Erythroblast (primary cell): ENCODE data around the gene GNAT2.
A peak's percentile ranks its signal among the peaks of the same experiment; 100 is the strongest.

Experiments
- DNase-seq, 2 experiments: peaks; one replicate each; lab custom pipeline; 2025; lab: John Stamatoyannopoulos, UW
- GATA1 ChIP-seq: IDR thresholded peaks from 2 replicates; pipeline ENCODE4 v1.6.1; 2011; ENCODE audit warnings: low read depth, mild to moderate bottlenecking, control low read depth, low read length, moderate library complexity
- POLR2A ChIP-seq: IDR thresholded peaks from 2 replicates; pipeline ENCODE4 v1.6.1; 2011; ENCODE audit warnings: mild to moderate bottlenecking, low read length

GNAT2 gene

DNA sequence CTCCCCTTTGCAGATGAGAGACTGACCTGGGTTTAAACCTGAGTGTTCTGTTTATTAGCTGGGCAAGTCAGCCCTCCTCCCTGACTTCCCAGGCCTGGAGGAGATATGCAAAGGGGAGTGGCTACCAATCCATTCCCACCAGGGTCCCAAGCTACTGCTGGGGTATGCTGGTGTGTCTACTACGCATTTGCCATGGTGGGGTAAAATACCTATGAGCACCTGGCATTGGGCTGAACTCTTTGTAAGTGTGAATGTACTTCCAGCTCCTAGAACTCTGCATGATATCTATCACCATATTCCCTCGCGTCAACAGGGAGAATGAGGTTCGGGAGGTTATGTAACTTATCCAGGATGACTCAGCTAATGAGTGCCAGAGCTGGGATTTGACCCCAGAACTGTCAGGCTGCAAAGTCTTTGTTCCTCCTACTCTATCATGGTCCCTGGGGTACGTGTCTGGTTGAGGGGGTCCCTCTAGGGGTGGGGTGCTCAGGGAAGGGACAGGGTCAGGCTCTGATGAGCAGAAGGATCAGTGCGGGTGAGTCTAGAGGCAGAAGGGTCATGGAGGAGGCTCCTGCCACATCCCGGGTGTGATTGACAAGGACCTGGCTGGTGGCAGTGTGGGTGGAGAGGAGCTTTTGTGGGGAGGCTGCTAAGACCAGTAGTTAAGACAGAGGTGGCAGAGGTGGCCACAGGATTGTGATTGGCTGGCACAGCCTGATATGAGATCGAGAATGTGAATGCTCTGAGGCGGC lies 17.0 kb upstream of the GNAT2 start:
- TF ChIP-seq POLR2A, result no peak
- TF ChIP-seq GATA1, result no peak
- no peak for DNase-seq

DNA sequence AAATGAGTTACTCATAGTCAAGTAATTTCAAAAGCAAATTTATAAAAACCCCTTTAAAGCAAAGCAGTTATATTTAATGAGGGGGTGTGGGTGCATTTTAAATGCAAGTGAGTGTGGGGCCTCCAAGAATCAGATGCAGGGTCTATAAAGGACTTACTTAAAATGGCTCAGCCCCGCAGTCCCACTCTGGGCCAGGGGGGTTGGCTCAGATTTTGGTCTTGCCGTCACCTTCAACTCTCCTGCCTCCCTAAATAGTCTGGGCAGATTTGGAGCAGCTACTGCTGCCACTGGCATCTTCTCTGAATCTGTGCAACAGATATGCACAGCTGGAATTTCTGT lies 16.4 kb upstream of the GNAT2 start:
- no peak for TF ChIP-seq POLR2A
- TF ChIP-seq GATA1, result no peak
- DNase-seq, result no peak

DNA sequence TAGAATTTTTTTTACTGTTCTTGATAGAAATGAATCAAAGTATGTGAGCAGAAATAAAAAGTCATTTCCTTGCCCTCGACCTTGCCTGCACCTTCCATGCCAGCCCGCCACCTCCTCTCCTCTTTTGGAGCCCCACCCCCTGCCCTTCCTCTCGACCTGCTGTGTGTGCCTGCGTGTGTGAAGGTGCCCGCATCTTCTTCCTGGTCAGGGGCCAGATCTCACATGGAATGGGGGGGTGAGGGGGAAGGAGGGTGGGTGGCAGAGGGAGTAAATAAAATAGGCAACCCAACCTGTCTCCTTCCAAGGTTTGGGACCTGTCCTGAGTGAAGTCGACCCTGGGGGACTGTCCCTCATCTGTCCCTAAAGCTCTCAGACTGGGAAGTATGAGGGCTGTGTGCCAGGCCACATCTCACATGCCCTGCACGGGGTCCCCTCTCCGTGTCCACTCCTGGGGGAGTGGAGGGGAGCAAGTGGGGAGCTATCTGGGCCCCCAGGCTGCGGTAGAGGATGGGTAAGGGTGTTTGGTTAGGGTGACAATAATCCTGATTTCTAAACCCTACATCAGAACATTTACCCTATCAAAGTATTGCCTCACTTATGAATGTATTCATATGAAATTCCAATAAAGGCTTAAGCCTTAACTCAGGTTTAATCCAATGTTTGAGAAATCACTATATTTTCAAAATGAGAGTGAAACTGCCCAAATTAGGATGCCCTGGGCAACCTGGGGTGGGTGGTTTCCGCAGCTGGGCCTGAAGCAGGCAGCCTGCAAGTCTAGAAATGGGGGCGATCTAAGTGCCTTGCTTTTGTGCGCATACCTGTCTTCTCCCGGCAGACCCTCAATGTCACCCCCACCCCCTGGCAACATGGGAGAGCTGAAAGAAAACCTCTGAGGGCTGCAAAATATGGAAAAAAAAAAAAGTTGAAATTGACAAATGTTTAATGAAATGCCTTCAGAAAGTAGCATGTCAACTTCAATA lies 15.6 kb upstream of the GNAT2 start:
- no peak for DNase-seq
- TF ChIP-seq GATA1 (no peak), POLR2A (no peak)

DNA sequence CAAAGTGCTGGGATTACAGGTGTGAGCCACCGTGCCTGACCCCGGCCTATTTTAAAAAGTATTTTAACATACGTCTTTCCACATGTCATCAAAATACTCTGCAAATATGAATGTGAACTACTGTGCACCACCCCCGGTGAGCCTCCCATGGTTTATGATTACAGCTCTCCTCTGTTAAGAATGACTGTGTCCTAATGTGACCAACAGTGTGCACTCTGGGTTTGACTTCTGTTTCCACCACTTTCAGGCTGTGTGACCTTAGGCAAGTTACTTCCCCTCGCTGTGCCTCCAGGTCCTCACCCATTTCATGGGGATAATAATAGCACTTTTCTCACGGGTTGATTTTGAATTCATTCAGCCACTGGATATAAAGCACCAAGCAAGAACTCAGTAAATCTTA lies 14.9 kb upstream of the GNAT2 start:
- DNase-seq, result no peak

DNA sequence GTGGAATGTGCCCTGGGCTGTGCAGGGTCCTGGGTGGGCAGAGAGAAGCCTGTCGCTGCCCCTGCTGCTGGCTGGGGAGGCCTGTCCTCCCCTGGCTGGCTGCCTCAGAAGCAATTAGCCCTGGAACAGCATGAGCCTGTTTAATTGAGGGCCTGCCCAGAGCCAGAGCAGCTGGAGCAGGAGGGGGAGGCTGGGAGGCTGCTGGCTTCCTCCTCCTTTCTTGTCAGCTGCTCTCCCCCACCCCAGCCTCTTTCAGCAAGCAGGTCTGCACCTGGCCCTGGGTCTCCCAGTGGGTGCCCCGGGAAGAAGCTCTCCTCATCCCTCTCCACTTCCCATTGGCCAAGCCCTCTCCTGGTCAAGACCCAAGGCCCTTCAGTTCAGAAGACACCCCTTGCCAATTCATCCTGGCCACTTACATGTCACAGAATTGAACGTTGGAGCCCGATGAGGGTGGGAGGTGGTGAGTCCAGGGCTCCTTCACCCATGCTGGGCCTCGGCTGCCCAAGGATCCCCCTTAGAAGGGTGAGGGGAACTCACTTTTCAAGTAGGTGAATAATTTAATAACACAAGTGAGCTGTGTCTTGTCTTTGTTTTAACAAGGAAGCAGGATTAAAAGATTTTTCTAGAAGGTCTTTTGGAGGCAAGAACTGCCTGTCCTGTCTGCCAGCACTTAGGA lies 13.4 kb upstream of the GNAT2 start:
- no peak for DNase-seq
- no peak for TF ChIP-seq POLR2A
- no peak for TF ChIP-seq GATA1

More for the DNA sequence above, 14.9 kb upstream of the GNAT2 start:
- TF ChIP-seq GATA1 (no peak), POLR2A (no peak)

DNA sequence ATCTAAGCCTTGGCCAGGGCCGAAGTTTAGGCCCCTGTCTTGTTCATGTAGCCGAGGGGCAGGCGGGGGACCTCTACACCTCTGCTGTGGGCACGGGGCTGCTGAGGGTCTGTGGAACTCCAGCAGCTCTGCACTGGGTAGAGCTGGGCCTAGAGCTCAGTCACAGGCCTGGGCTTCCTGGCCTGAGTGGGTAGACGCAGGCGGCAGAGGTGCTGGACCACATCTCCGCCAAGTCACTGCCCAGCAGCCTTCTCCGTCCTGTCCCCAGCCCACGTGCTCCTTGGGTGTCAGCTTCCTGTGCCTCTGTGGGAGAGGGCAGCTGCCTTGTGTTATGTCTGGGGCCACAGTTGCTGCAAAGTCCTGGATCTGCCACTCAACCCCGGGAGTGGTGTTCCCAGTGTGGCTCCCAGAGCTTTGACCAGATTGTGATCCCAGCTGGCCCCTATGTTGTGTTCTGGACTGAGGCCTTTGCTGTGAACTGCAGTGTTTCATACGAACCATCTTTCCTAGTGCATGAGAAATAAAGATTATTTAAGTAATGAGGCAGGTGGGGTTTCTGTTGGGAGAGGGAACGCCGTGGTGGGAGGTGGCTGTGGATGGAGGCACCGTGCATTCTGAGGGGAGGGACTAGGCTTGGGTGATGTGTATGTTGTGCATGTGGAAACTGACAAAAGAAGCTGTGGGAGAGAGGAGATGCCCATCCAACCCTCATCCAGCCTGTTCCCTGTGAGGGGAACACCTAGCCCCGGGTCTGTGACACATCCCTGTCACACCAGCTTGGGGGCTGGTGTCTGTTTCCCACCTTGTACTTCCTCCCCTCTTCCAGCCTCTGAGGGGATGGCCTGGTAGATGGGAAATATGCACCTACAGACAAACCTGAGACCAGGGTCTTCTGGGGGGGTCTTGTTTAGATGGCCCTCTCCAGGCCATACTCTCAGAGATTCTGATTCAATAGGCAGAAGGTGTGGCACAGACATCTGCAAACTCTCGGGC lies 12.4 kb upstream of the GNAT2 start:
- TF ChIP-seq GATA1 (no peak), POLR2A (no peak)
- no peak for DNase-seq

DNA sequence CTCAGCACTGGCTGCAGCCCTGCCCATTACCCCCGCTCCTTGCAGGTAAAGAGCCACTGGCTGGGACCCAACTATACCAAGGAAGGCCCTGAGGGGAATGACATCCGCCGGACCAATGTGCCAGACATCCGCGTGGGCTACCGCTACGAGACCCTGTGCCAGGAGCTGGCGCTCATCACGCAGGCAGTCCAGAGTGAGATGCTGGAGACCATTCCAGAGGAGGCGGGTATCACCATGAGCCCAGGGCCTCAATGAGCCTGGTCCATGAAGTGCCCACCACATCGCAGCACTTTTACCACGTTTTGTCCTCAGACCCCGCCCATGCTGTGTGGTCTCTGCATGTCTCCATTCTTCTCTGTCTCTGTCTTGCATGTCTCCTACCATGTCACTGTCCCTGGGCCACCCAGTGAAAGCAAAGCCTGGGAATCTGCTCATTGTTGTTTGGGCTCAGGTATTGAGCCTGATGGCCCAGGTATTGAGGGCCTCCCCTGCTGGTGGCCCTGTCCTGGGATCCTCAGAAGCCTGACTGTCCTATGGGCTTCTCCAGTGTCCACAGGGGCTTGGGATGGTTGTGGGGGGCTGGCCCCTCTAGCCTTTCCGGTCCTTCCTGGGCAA lies 11.6 kb upstream of the GNAT2 start:
- no peak for TF ChIP-seq GATA1
- no peak for TF ChIP-seq POLR2A
- no peak for DNase-seq

DNA sequence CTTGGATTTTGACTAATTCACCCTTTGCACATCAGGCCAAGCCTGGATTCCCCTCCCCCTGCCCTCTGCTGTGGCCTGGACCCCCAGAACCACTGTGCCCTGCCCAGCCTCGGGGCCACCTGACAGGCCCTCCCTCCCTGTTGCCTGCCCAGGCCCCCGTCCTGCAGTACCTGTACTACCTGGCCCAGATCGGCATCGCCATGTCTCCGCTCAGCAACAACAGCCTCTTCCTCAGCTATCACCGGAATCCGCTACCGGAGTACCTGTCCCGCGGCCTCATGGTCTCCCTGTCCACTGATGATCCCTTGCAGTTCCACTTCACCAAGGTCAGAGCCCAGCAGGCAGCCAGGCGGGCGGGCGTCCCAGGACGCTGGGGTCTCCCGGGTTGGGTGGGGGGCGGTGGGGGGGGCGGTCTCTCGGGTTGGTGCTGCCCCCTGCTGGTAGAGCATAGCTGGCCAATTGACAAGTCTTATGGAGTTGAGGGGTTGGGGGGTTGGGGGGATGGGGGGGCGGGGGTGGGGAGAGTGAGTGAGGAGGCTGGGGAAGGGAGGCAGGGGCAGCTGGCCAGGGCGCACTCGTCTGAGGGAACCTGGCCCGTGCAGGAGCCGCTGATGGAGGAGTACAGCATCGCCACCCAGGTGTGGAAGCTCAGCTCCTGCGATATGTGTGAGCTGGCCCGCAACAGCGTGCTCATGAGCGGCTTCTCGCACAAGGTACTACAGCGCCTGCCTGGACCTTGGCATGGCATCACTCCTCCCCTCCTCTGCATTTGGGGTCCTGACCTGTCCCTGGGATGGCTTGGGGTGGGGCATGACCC lies 10.9 kb upstream of the GNAT2 start:
- DNase-seq, result peak in 1 of 2 experiments; percentile 48
- no peak for TF ChIP-seq GATA1
- TF ChIP-seq POLR2A, result no peak

DNA sequence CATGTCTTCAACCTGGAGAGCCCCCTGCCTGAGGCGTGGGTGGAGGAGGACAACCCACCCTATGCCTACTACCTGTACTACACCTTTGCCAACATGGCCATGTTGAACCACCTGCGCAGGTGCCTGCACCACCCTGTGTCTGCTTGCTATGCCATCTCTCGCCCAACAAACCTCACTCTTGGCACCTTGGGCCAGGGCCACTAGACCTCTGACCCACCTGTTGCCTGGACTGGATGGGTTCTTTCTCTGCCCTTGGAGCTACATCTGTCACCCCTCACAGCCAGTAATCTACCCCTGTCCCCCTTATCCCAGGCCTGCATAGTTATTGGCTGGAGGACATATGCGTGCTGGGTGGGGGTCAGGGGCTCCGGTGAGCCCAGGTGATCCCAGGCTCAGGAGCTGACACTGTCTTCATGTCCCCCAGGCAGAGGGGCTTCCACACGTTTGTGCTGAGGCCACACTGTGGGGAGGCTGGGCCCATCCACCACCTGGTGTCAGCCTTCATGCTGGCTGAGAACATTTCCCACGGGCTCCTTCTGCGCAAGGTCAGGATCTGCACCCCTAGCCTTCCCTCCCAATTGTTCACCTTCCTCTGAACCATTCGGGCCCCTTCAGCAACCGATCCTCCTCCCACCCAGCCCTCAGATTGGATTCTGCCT lies 10.1 kb upstream of the GNAT2 start:
- TF ChIP-seq GATA1 (no peak), POLR2A (no peak)
- DNase-seq, result no peak

DNA sequence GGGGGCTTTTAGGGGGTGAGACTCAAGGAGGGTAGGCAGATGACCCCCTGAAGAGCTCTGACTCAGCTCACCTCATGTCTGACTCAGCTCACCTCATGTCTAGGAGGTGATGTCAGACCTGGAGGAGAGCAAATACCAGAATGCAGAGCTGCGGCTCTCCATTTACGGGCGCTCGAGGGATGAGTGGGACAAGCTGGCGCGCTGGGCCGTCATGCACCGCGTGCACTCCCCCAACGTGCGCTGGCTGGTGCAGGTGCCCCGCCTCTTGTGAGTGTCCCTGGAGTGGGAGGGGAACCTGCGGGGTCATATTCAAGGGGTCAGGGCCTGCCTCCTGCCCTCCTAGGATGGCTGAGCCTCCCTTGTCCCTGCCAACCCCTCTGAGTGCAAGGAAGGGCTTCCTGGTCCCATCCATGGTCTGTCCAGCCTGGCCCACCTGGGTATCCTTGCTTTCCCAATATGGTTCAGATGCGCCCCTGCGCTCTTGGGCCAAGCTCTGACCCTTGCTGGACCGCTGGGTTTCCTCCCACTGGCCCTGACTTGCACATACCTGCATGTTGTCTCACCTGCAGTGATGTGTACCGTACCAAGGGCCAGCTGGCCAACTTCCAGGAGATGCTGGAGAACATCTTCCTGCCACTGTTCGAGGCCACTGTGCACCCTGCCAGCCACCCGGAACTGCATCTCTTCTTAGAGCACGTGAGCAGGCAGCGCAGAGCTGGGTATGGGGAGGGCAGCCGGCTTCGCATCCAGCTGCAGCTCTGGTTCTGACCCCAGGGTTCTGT lies 9.3 kb upstream of the GNAT2 start:
- TF ChIP-seq GATA1 (no peak), POLR2A (no peak)
- no peak for DNase-seq
